Measurements from ENCODE around the gene SLC11A2.
A peak's percentile ranks its signal among the peaks of the same experiment; 100 is the strongest.
"Not testable (repeated sequence)": the region's sequence is repeated elsewhere in the genome, so short reads cannot be mapped to it uniquely, and the experiment has no call there.

The SLC11A2 gene

DNA sequence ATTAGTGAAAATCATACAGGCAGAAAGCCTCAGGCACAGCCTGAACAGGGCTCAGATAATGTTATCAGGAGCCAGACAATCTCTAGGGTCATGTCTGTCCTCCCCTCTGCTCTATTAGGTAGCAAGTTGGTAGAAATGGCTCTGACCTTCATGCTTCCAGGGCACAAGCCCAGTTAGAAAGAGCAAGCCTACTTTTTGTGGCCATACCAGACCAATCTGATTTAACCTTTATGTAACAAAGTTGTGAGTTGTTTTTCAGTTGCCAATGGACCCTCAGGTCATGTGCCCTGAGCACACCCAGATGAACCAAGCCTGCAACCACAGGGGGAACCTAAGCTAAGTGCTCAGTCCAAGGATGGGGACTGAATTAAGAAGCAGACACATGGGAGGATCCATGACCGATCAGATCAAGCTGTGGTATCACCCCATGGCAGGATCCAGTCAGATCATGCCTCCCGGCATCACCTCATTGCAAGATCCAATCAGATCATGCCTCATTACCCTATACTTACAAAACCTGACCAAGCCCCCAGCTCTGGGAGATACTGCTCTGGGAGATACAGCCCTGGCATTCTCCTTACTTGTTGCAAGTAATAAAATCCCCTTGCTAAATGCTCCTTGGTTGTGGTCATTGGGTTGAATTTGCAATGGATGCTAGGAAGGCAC lies 92.6 kb downstream of the SLC11A2 start:
- H3K27me3 Mint-ChIP-seq = no peaks in the 10 kb centered on the region
- peaks cover 17 to 37% of the 10 kb centered on the region in 2 donors for H3K36me3 Mint-ChIP-seq
- H3K4me3 Mint-ChIP-seq = no peak overlapping the region
- peak; percentile 51 to 72 for ATAC-seq (replicated peaks)
- peaks cover 6 to 8% of the 10 kb centered on the region in 2 donors for H3K9me3 Mint-ChIP-seq
- H3K27ac Mint-ChIP-seq = peak overlapping the region; percentile 81
- no peak for DNase-seq
- H3K4me1 Mint-ChIP-seq = peaks cover 27 to 59% of the 10 kb centered on the region in 2 donors

- no peaks in the 10 kb centered on the region for H3K27me3 Mint-ChIP-seq
- peak overlapping the region; percentile 81 for H3K27ac Mint-ChIP-seq
Observed at GRCh38 chr12:50932787-50933280, 93.3 kb downstream of the SLC11A2 start.

DNA sequence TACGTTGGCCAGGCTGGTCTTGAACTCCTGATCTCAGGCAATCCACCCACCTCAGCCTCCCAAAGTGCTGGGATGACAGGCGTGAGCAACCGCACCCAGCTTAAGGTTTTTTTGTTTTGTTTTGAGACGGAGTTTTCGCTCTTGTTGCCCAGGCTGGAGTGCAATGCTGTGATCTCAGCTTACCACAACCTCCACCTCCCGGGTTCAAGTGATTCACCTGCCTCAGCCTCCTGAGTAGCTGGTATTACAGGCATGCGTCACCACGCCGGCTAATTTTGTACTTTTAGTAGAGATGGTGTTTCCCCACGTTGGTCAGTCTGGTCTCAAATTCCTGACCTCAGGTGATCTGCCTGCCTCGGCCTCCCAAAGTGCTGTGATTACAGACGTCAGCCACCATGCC lies 95.7 kb downstream of the SLC11A2 start:
- not testable (repeated sequence) for ATAC-seq (replicated peaks); DNase-seq; H3K27ac Mint-ChIP-seq; H3K27me3 Mint-ChIP-seq; H3K4me3 Mint-ChIP-seq; H3K9me3 Mint-ChIP-seq
- peaks cover 6 to 27% of the 10 kb centered on the region in 2 donors for H3K36me3 Mint-ChIP-seq
- H3K4me1 Mint-ChIP-seq = peaks cover 38 to 83% of the 10 kb centered on the region in 2 donors

More at GRCh38 chr12:50932787-50933280, 93.3 kb downstream of the SLC11A2 start:
- peaks cover 15 to 36% of the 10 kb centered on the region in 2 donors for H3K36me3 Mint-ChIP-seq
- no peak overlapping the region for H3K4me3 Mint-ChIP-seq
- no peak for DNase-seq
- no peak for ATAC-seq (replicated peaks)
- H3K9me3 Mint-ChIP-seq = peaks cover 4 to 8% of the 10 kb centered on the region in 2 donors
- H3K4me1 Mint-ChIP-seq = peaks cover 32 to 67% of the 10 kb centered on the region in 2 donors

DNA sequence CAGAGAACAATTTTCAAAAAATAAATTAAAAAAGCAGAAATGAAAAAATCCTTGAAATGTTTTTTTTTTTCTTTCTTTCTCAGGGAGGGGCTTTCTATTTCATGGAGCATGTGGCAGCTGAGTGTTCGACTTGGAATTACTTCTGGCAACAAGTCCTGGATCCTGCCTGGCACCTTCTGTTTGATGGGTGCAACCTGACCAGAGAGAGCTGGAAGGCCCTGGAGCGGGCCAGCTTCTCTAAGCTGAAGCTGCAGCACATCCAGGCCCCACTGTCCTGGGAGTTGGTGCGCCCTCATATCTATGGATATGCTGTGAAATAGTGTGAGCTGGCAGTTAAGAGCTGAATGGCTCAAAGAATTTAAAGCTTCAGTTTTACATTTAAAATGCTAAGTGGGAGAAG lies 96.4 kb downstream of the SLC11A2 start:
- Mint-ChIP-seq H3K36me3 (peaks cover 6 to 27% of the 10 kb centered on the region in 2 donors), H3K27me3 (no peaks in the 10 kb centered on the region), H3K9me3 (no peaks in the 10 kb centered on the region), H3K27ac (no peak overlapping the region), H3K4me3 (no peak overlapping the region), H3K4me1 (peaks cover 43 to 84% of the 10 kb centered on the region in 2 donors)
- ATAC-seq (replicated peaks) (no peak), DNase-seq (no peak)
